Panc1 (cell line): Measurements from ENCODE around the gene CDH23. TPM values are rescaled to one million over a fixed set of nuclear protein-coding genes. Genes with fewer than 3 reads are reported as not detected.

Source experiments
- ATAC-seq: fragments of 200-7000 bp; cut with Tn5 transposase; 2 replicates; pipeline ENCODE4 v1.9.1; 2020; ENCODE audit warnings: mild to moderate bottlenecking, moderate library complexity
- BruUV-seq: library from RNA; stranded (reverse); fragments of 400-500 nt; replicated peaks from 2 replicates; lab custom pipeline; 2021; lab: Mats Ljungman, UMichigan
- CTCF ChIA-PET: fragments of 300-600 bp; sonication (Branson Sonifier 250); formaldehyde crosslinking; loops from one replicate; lab custom pipeline; 2022; ENCODE audit warnings: antibody characterized with exemption; lab: Charles Lee
- POLR2A ChIA-PET: fragments of 300-600 bp; sonication (Branson Sonifier 250); formaldehyde crosslinking; loops from one replicate; lab custom pipeline; 2022; ENCODE audit warnings: antibody characterized with exemption; lab: Charles Lee
- DNase-seq: peaks from one replicate; pipeline ENCODE4 v3.0.0-alpha.2; 2010; ENCODE audit warnings: low read depth, low spot score
- H3K27ac ChIP-seq: 2 replicates; pipeline ENCODE4 v1.5.1; 2011; ENCODE audit warnings: mild to moderate bottlenecking, low read length, inconsistent platforms
- H3K27me3 ChIP-seq: fragments of 200-500 bp; sonication (Bioruptor generic); 2 replicates; pipeline ENCODE4 v1.6.0; 2014; ENCODE audit warnings: low read length, inconsistent platforms; ENCODE audit not compliant: control insufficient read depth, insufficient read depth
- H3K36me3 ChIP-seq: fragments of 200-500 bp; sonication (Bioruptor generic); 2 replicates; pipeline ENCODE4 v1.5.1; 2014; ENCODE audit warnings: inconsistent platforms, mild to moderate bottlenecking, low read length, moderate library complexity; ENCODE audit not compliant: control insufficient read depth, insufficient read depth
- H3K4me1 ChIP-seq: 2 replicates; pipeline ENCODE4 v1.5.1; 2011; ENCODE audit warnings: inconsistent platforms, mild to moderate bottlenecking, low read length, moderate library complexity; ENCODE audit not compliant: control insufficient read depth, insufficient read depth
- H3K4me3 ChIP-seq, 2 experiments: 2 replicates each; pipeline ENCODE4 v1.5.1; 2011 to 2012; ENCODE audit warnings: low read depth in 2 of 2, low read length in 2 of 2, mild to moderate bottlenecking in 2 of 2, inconsistent platforms in 1 of 2, moderate library complexity in 1 of 2
- H3K9me3 ChIP-seq: fragments of 200-500 bp; sonication (Bioruptor generic); 2 replicates; pipeline ENCODE4 v1.5.1; 2014; ENCODE audit warnings: low read depth, mild to moderate bottlenecking, inconsistent platforms, low read length, moderate library complexity; ENCODE audit not compliant: control insufficient read depth, insufficient read depth
- POLR2AphosphoS5 ChIP-seq: IDR thresholded peaks from 2 replicates; pipeline ENCODE4 v1.6.1; 2012; ENCODE audit warnings: mild to moderate bottlenecking, low read depth, low read length, moderate library complexity
- SIN3A ChIP-seq: IDR thresholded peaks from 2 replicates; pipeline ENCODE4 v1.6.1; 2012; ENCODE audit warnings: low read depth, mild to moderate bottlenecking, low read length, moderate library complexity, borderline replicate concordance; ENCODE audit not compliant: insufficient read depth
- TCF7L2 ChIP-seq: IDR thresholded peaks from 2 replicates; pipeline ENCODE4 v1.6.1; 2011; ENCODE audit warnings: mild to moderate bottlenecking, low read depth, low read length, inconsistent platforms
- in situ Hi-C: cut with HindIII; loops from 2 replicates; pipeline ENCODE4 v1.10.0; 2016; ENCODE audit warnings: low sequenced_read_pairs, low pct_unique_long_range_greater_than_20kb
- intact Hi-C: fragments of 100-400 bp; cut with micrococcal nuclease; formaldehyde crosslinking; loops from one replicate; pipeline ENCODE4 v1.10.0; 2022; ENCODE audit not compliant: unreplicated experiment
- total RNA-seq: library from RNA; stranded (reverse); gene quantifications from one replicate; pipeline ENCODE4 v1.2.1, GENCODE V29; 2021; ENCODE audit not compliant: unreplicated experiment
- TF ChIP-seq, protein P1 (sequence below): fragments of 450-650 bp; IDR thresholded peaks from 2 replicates; pipeline ENCODE4 v1.5.1; 2017; ENCODE audit warnings: mild to moderate bottlenecking
- TF ChIP-seq, protein P2 (sequence below), 2 experiments: IDR thresholded peaks; 2 replicates each; pipeline ENCODE4 v1.6.1; 2011 to 2012; ENCODE audit warnings: low read depth in 2 of 2, control low read depth in 1 of 2, low read length in 1 of 2, mild to moderate bottlenecking in 1 of 2, moderate library complexity in 1 of 2; ENCODE audit not compliant: insufficient read depth in 1 of 2

Gene CDH23
- total RNA-seq, 1 experiment from 2014 or later, result 2.7 TPM

DNA sequence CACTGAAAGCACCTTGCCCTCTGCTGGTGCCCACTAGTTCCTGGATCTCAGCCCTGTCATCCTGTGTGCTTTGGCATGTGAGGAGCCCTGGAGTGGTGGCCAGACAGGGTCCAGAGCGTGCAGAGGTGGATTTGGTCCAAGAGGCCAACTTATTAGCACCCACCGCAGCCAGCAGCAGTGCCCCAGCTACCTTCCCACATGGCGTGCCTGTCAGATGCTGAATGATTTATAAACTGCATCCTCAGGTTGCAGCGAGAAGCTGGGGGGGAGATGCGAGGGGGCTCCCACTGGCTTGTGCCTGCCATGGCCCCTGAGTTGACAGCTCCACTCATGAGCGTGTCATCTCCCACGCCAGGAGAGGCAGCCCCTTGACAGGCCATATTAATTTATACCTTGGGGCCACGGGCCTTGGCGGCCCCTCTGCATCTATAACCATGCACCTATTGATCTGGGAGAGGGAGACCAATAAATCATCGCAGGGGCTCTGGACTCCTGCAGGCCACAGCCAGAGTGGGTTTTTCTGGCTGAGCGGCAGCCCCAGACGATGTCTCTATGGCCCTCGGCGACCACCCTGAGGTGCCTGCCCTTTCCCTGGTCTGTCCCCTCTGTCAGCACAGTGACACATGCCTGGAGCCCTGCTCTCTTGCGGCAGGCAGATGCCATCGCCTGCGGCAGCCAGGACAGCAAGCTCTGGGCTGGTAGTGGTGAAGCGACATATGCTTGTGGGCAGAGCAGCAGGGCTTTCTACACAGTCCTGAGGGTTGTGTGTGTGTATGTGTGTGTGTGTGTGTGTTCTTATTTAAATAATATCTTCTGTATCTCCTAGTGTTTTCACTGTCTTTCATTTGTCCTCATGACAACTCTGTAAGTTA, 120.8 kb downstream of the CDH23 start:
- Histone ChIP-seq H3K27me3 (peaks cover 3% of the 10 kb centered on the region), H3K9me3 (no peaks in the 10 kb centered on the region), H3K4me3 (no peak overlapping the region), H3K27ac (no peak overlapping the region), H3K4me1 (peaks cover 3% of the 10 kb centered on the region; the same call in 1 of the 2 replicates), H3K36me3 (no peaks in the 10 kb centered on the region)
- in situ Hi-C loops, result no loop called here
- DNase-seq (no peak), ATAC-seq (no peak; the same call in 1 of the 2 replicates)
- no TSS peak for BruUV-seq
- no peak for TF ChIP-seq POLR2AphosphoS5
- no peak for TF ChIP-seq SIN3A
- TF ChIP-seq, protein P1, sequence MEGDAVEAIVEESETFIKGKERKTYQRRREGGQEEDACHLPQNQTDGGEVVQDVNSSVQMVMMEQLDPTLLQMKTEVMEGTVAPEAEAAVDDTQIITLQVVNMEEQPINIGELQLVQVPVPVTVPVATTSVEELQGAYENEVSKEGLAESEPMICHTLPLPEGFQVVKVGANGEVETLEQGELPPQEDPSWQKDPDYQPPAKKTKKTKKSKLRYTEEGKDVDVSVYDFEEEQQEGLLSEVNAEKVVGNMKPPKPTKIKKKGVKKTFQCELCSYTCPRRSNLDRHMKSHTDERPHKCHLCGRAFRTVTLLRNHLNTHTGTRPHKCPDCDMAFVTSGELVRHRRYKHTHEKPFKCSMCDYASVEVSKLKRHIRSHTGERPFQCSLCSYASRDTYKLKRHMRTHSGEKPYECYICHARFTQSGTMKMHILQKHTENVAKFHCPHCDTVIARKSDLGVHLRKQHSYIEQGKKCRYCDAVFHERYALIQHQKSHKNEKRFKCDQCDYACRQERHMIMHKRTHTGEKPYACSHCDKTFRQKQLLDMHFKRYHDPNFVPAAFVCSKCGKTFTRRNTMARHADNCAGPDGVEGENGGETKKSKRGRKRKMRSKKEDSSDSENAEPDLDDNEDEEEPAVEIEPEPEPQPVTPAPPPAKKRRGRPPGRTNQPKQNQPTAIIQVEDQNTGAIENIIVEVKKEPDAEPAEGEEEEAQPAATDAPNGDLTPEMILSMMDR, result no peak
- no peak for TF ChIP-seq TCF7L2
- TF ChIP-seq, protein P2, sequence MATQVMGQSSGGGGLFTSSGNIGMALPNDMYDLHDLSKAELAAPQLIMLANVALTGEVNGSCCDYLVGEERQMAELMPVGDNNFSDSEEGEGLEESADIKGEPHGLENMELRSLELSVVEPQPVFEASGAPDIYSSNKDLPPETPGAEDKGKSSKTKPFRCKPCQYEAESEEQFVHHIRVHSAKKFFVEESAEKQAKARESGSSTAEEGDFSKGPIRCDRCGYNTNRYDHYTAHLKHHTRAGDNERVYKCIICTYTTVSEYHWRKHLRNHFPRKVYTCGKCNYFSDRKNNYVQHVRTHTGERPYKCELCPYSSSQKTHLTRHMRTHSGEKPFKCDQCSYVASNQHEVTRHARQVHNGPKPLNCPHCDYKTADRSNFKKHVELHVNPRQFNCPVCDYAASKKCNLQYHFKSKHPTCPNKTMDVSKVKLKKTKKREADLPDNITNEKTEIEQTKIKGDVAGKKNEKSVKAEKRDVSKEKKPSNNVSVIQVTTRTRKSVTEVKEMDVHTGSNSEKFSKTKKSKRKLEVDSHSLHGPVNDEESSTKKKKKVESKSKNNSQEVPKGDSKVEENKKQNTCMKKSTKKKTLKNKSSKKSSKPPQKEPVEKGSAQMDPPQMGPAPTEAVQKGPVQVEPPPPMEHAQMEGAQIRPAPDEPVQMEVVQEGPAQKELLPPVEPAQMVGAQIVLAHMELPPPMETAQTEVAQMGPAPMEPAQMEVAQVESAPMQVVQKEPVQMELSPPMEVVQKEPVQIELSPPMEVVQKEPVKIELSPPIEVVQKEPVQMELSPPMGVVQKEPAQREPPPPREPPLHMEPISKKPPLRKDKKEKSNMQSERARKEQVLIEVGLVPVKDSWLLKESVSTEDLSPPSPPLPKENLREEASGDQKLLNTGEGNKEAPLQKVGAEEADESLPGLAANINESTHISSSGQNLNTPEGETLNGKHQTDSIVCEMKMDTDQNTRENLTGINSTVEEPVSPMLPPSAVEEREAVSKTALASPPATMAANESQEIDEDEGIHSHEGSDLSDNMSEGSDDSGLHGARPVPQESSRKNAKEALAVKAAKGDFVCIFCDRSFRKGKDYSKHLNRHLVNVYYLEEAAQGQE (IDR thresholded peaks at IDR 0.05; ENCODE audit: insufficient read depth in 1 of 2, low read depth in 2 of 2, low read length in 1 of 2), result no peak
- ChIA-PET CTCF (no interaction called here), POLR2A (interaction anchor here (0.6 kb wide), 1 partner anchor 147 kb away, joined by 18 read pairs; no protein-coding TSS in a partner anchor)
- intact Hi-C loops, result no loop called here

DNA sequence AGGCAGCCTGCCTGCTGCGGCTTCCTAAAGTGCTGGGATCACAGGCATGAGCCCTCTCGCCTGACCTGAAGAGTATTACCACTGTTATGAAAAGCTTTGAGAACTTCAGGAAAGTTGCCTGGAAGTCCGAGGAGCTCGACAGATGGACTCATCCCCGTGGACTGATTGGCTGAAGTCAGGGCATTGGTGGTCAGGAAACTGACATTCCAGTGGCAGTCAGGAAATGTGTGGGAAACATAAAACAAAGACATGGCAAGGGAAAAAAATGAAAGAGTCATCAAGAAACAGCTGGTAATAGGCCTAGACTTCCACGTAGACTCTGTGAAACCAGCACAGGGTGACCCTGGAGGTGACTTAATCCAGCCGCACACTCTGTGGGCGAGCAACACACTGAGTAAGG, 123.3 kb downstream of the CDH23 start:
- no peak overlapping the region for H3K4me3 ChIP-seq
- H3K27ac ChIP-seq, result no peak overlapping the region
- intact Hi-C loops, result no loop called here
- BruUV-seq, result no TSS peak
- POLR2A ChIA-PET, result no interaction called here
- ATAC-seq (no peak), DNase-seq (no peak)
- TF ChIP-seq, protein P2 (IDR thresholded peaks at IDR 0.05; ENCODE audit: insufficient read depth in 1 of 2, low read depth in 2 of 2, low read length in 1 of 2), result no peak
- TF ChIP-seq, protein P1, result no peak
- TF ChIP-seq TCF7L2 (no peak), POLR2AphosphoS5 (no peak), SIN3A (no peak)
- H3K4me1 ChIP-seq, result no peaks in the 10 kb centered on the region
- CTCF ChIA-PET, result no interaction called here
- peaks cover 12% of the 10 kb centered on the region for H3K27me3 ChIP-seq
- H3K36me3 ChIP-seq, result no peaks in the 10 kb centered on the region
- in situ Hi-C loops, result no loop called here
- H3K9me3 ChIP-seq, result no peaks in the 10 kb centered on the region
